ENCODE results near the gene DLK1.

Gene DLK1

DNA sequence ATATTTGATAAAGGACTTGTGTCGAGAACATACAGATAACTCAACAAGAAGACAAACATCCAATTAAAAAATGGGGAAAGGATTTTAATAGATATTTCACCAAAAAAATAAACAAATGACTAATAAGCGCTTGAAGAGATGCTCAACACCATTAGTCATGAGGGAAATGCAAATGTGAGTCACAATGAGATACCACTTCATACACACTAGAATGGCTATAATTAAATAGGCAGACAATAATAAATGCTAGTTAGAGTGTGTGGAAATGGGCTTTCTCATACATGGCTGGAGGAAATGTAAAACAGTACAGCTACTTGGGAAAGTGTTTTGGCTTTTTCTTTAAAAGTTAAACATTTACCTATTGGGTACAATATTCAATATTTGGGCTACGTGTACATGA lies 34.8 kb downstream of the DLK1 start:
- no peak for DNase-seq (ENCODE audit: low spot score)

DNA sequence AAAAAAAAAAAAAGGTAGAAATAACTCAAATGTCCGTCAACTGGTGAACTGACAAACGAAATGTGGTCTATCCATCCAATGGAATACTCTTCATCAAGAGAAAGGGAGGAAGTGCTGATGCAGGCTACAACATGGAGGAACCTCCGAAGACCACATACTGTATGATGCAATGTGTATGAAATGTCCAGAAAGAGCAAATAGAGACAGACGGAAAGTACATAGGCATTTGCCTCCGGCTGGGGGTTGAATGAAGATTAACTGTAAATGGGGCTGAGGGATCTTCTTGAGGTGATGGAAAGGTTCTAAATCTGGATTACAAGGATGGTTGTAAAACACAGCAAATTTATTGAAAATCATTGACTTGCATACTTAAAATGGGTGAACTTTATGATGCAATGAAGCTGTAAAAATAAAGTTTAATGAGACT lies 35.4 kb downstream of the DLK1 start:
- DNase-seq (ENCODE audit: low spot score): no peak

DNA sequence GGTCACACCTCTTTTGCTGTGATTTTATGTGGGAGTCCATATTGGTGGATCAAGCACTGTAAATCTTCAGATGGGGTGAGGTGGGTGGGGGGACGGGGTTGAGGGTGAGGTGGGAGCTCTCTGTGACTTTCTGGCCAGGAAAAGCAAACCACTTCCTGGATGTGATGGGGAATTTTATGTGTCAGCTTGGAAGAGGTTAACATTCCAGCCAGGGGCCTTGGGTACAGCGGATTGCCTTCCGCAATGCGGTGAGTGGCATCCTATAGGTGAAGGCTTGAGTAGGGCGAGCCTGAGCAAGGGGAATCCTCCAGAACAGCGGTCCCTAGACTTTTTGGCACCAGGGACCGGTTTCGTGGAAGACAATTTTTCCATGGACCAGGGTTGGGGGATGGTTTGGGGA lies 36.2 kb downstream of the DLK1 start:
- no peak for DNase-seq (ENCODE audit: low spot score)

DNA sequence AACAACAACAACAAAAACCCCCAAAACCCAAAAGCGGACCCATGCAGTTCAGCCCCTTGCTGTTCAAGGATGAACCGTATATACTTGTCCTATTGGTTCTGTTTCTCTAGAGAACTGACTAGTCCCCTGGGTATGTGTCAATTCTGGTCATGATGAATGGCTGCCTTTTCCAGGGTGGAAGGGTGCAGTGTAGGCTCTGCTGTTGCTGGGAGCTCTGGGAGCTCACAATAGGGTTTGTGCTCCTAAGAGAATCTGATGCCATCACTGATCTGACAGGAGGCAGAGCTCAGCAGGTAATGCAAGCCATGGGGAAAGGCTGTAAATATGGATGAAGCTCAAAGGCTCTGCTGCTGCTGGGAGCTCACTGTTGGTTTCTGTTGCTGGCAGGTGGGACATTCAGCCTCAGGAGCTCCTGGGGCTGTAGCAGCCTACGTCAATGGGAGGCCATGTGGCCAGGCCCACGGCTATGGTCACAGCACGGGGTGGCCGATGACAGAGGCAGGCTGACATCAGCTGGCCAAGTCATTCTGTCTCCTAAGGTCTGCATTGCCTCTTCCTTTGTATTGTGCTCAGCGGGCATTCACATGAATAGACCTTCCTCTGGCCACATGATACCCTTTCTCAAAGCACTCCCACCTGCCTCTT lies 37.9 kb downstream of the DLK1 start:
- no peak for DNase-seq (ENCODE audit: low spot score)

DNA sequence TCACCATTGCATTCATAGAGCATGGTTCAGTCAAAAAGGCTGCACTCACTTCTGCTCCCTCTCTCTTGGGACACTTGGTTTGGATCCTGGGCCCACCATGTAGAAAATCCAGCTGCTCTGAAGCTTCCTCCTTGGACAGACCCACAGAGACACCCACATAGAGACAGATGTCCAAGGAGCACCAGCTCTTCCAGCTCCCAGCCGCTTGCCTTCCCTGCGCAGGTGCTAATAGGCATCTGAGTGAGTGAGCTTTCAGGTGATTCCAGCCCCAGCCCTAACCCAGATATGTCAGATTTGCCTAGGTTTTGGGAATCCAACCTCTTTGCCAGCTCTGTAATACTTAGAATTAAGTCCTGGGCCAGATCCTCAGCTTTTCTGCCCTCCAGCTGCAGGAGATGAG lies 38.6 kb downstream of the DLK1 start:
- DNase-seq (ENCODE audit: low spot score): no peak

DNA sequence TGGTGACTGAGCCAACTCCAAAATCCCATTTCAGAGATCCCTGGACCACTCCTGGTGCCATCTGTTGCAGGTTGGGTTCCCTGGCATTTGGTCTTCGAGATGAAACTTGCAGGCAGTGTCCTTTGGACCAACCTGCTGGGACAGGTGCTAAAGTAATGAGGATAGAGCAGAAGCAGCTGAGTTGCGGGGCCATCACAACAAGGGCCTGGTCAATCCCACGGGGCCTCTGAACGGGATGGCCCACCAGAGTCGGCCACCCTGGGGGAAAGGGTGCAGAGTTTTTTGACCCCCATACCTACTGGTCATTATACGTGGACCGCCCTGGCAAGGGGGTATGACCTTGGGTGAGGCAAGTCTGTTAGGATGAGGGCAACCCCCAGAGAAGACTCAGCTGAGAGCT lies 39.3 kb downstream of the DLK1 start:
- no peak for DNase-seq (ENCODE audit: low spot score)

DNA sequence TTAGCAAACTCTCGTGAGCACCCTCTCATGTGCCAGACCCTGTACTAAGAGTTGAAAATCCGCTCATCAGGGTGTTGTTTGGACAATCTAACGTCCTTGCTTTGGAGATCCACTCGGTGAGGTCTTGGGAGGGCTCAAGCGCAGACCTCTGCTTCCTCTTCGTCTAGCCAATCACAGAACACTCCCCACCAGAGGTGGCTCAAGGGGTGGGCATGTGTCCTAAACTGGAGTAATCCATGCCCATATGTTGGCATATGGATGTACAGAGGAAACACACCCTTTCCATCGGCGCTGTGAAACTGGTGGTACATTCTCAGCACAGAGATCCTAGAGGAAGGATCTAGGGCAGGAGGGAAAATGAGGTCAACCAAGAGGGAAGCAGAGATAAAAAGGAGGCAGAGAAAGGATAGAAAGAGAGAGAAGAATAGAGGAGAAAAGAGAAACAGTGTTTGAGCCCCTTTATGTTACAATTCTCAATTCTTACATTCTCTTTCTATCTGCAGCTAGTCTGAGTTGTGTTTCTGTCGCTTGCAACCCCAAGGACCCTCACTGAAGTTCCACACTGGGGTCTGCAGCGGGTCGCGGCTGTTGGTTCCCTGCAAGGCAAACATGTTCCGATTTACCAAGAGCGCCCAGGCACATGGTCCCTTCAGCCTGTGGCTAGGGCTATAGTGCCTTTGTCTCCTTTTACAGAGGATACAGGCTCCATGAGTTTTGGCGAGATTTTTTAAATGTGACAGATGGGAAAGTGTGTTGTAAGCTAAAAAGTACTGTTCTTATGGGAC lies 40.5 kb downstream of the DLK1 start:
- DNase-seq (ENCODE audit: low spot score): no peak

DNA sequence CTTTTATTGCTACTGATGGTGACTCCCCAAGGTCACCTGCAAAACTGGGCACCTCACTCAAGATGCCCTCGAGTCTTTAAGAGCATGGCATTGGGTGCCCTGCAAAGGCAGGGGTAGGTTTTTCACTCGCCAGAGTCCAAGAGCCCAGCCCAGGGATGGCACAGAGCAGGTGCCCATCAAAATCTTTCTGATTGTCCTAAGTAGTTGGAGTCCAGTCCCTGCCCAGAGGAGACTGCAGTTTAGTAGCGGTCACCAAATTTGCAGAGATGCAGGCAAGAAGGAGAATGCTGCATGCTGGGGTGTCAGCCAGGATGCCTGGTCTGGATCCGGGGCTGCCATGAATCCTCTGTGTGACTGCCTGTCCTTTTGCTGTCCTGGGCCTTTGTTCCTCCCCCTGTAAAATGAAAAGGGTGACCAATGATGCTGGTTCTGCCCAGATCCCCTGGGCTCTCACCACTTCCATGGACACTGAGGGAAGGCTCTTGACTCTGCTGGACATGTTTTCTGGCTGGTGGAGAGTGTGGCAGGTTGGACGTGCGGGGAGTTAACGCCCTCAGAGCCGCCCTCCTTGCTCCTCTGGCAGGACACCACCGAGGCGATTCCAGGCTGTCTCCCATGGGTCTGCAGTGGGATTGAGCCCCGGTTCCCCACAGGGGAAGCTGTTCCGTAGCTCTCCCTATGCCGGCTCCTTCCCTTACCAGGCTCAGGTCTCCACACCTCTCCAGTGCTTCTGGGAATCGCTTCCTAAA lies 41.3 kb downstream of the DLK1 start:
- no peak for DNase-seq (ENCODE audit: low spot score)

DNA sequence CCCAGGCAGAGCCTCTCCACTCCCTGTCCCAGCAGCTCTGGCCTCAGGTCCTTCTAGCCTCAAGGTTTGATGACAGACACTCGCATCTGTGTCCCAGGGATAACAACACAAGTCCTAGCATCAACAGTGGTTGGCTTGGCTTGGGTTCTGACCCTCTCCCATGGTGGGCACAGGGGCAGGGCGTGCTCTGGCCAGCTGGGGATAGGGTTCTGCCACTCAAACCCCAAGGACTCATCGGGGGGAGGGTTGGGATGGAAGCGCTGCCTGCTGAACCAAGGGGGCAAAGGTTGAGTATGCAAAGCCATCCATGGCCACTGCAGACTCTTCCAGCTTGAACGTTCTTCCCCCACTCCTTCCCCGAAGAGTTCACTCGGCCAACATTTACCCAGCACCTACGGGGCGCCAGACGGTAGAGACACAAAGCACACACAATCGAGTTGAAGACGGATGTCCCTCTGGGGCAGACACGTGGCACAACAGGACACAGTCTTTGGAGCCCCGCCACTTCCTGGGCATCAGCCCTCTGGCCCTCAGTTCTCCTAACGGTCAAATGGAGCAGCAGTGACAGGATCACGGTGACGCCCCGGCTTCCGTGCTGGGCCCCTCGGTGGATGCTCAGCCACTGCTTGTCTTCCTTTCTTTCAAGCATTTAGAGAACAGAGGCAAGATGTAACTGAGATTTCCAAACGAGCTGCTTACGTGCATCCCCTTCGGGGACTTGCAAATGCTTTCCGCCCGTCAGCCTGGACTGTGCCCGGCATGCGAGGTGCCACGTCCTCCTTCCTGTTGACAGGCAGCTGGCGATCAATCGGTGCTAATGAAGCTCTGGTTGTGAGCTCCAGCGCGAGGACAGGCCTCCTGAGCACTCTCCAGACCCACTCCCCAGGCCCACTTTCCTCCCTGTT lies 42.6 kb downstream of the DLK1 start:
- no peak for DNase-seq (ENCODE audit: low spot score)

DNA sequence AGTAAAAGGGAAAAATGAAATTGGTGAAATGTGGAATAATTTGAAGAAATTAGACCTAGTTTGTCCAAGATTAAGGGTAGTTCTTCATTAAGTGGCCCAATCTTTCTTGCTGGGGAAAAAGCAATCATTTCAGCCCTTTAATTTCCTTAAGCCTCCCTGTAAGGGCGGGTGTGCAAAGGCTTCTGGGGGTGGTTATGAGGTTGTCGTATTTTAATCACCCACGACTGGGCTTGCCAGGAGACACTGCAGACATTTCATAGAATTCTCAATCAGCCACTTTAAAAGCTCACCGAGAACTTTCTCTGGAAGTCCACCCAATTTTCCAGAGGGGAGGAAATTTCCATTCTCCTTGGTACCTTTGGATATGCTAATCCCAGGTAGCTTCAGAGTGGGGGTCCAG lies 43.4 kb downstream of the DLK1 start:
- no peak for DNase-seq (ENCODE audit: low spot score)

DNA sequence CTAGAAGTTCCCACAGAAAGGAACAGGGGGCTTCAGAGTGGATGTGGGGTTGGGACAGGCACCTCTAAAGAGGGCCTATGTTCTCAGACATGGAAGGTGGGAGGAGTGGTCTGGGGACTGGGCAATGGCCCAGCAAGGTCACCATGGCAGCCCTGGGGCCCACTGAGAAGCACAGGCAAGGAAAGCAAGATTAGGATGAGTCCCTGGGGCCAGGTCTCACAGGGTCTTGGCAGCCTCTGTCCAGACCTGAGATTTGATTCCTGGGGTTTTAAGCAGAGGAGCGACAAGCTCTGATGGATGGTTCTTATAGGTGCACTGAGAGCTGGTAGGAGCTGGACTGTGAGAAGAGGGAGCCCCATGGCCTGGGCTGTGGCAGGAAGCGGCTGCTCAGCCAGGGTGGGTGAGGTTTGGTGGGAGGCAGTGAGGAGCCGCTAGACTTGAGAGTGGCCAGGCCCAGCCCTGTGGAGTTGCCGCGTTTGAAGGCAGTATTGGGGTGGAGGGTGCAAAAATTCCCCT lies 44.0 kb downstream of the DLK1 start:
- DNase-seq (ENCODE audit: low spot score): no peak

DNA sequence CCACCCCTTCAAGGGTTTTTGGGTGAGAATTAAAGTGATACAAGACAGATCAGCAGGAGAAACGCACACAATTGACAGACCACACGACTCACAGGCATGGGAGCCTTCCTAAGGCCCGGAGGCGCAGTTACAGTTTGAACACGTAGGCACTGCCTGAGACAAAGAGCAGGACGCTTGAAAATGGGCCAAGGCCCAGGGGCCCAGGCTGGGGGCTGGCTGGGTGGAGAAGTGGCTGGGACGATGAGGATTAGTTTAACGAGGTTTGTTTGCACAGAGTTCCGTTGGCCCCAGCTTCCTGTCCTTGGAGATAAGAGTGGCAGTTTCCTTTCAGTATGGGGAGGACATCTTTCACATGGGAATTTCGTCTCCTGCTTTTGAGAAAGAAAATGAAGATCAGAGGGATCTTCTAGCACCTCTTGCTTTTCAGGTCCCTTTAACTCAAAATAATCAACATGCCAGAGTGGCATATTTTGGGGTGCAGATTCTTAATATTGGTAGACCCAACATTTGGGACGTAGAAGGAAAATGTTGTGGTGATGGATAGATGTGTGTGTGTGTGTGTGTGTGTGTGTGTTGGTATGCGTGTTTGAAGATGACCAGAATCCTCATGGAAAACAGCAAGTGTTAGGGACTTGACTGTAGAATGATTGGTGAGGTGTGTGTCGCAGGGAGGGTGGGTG lies 44.6 kb downstream of the DLK1 start:
- no peak for DNase-seq (ENCODE audit: low spot score)

DNA sequence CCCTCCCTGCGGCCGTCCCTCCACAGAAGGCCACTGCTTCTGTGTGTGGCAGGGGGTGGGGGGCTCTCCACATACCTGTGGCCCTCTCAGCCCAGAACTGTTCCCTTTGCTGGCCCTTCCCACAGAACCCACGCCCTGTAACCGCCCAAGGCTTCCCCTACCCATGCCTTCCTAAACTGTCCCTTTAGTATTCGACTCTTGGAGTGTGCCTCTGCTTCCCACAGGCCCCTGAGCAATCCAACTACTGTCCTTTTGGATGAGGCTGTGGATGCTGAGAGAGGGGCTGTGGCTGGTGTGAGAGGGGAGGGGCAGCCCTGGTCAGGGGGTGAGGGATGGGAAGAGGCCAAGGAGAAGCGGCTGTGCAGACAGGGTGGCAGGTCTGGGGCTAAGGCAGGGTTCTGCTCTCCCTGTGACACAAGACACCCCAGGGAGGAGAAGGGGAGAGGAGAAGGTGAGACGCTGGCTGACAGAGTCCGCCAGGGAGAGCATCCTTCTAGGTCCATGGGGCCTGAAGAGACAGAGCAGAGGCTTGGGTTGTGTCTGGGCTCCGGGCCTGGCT lies 46.0 kb downstream of the DLK1 start:
- no peak for DNase-seq (ENCODE audit: low spot score)

DNA sequence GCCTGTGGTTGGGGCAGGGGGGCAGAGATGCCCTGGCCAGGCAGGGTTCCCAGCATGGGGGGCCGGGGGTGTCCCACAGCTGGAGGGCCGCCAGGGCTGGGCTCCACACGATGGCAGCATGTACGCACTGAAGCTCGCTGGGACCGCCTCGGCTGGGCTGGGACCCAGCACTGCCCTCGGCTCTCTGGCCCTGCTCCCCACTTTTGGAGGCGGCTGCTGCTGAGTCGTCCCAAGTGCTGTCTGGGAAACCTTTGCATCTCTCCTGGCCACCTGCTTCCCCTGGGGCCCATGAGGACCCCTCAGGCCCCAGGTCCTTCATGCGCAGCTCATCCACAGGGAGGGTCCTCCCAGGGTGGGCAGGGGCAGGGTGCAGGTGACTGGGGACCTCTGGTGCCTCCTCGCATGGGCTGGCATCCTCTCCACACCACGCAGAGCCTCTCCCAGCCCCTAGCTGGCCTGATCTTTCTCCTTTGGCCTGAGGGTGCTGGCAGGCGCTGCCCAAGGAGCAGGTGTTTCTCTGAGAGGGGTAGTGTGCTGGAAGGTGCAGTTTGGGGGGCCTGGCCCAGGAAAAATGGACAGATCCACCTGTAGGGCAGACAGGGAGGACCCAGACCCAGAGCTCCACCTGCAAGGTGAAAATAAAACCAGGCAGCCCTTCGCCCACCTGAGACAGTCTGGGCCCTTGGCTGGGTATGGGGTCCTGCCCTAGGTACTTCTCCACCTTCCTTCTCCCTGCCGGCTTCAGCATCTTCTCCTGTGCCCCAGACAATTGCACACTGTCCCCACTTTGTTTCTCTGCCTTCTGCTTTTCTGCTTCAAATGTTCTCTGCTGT lies 46.9 kb downstream of the DLK1 start:
- DNase-seq (ENCODE audit: low spot score): no peak

DNA sequence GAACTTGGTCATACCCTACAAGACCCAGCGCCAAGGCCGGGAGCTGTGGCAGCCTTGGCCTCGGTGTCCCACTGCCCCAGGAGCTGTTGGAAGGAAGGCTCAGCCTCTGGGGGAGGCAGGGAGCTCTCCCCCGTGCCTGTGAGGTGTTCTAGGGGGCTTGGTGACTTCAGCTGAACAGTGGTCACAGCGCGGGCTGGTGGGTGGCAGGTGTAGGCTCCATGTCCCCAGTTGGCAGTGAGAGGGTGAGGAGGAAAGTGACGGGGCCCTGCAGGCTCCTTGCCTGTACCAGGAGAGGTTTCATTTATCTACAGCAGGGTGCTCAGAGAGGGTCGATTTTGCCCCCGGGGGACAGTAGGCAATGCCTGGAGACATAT lies 47.5 kb downstream of the DLK1 start:
- no peak for DNase-seq (ENCODE audit: low spot score)

DNA sequence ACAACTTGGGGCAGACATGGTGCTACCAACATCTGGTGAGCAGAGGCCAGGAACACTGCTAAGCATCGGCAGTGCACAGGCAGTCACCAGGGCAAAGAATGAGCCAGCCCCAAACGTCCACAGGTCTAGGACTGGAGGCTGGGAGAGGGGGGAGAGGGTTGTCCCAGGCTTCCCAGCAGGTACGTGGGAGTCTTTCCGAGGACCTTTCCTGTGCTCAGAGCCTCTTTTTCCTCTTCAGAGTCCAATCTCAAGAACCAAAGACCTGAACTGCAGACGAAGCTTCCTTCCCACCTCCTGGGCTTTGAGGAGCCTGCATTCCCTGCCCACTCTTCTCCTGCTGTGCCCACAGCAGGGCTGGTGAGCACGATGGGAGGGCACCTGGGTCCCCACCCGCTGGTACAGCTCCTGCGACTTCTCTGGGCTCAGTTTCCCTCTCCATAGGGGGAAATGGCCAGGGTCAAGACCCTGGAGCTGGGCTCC lies 48.7 kb downstream of the DLK1 start:
- no peak for DNase-seq (ENCODE audit: low spot score)

DNA sequence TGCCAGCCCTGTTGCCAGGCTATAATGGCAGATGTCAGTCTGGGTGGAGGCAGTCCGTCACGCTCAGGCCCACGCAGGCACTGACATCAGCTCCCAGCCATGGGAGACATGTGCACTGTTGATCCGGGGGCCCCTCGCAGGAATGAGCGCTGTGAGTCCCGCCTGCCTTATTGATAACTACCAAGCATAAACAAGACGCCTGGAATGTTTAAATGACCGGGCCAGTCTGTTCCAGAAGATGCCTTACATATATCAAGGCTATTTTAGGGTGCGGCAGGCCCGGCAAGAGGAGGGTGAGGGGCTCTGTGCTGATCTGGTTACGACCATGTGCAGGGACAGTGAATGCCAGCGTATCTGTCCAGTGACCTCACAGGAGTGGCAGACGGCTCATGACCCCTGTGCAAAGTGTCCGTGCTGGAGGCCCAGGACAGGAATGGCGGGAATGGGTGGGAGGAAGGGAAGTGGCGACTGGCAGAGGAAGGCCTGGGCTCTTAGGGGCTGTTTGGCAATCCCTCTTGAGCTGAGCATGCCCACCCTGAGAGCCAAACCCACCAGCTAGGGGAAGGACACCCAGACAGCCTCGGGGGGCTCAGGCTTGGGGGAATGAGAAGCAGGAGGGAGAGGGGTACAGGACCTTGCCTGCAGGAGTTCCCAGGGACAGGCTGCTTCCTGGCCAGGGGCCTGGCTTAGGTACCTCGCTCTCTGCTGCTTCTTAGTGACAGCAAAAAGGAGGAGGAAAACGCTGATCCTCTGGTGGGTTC lies 49.3 kb downstream of the DLK1 start:
- no peak for DNase-seq (ENCODE audit: low spot score)

DNA sequence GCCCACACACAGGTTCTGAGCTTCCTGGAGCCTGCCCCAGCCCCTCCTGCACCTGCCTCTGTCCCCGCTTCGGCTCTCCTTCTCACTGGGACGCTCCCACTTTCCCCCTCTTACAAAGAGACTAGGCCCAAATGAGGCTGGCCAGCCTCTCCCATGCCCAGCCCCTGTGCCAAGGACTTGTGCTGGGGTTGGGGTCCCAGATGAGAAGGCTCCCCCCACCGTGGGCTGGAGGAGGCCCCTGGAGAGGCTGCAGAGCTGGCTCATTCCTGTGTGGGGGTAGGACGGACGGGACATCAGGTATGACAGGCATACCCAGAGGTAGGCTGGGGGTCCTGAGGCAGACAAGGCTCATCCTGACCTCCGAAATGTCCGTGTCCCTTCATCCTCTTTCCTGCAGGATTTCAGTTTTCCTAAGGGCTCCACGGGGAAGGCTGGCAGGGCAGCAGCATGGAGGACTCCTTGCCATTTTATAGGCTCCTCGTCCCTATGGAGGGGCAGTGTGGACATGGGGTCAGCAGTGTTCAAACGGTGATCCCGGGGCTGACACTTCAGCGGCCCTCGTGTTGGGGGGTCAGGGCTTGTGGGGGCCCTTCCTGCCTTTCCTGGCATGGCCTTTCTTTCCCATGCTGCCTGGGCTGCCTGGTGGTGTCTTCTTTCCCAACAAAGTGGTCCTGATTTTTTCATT lies 50.1 kb downstream of the DLK1 start:
- DNase-seq (ENCODE audit: low spot score): no peak

DNA sequence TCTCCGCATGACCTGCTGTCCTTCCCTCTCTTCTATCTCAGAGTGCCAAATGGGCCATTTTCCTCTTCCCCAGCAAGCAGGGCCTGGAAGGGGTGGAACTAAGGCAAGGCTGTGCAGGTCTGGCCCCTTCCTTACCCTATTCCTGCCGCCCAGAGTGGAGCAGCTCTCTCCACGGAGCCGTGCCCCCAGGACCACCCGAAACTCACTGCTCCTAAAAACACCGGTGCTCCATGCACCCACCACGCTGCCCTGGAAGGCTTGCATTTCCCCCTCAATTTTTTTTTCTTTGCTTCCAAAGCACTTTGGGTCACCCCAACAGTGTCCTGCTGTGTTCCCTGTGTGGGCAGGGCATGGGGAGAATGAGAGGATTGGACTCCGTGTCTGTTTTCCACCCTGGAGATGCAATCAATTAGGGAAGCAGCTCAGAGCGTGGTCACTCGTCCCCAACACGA lies 50.7 kb downstream of the DLK1 start:
- DNase-seq (ENCODE audit: low spot score): no peak

All from hematopoietic multipotent progenitor cell treated with erythropoietin and hydrocortisone succinate and interleukin-3 and kit ligand, for 15 days (in vitro differentiated cells).